Mesenteric fat pad (tissue), 1 donor: ENCODE data around the gene HEXD. TPM values are rescaled to one million over a fixed set of nuclear protein-coding genes. Genes with fewer than 3 reads are reported as not detected.

Experiments
- DNase-seq: peaks from one replicate; pipeline ENCODE4 v3.0.0-alpha.2; 2020; ENCODE audit warnings: low spot score
- total RNA-seq: library from RNA; stranded (reverse); fragmentation: NEBNext Ultra II Directional; extraction: Animal tissue kit (Norgen Biotek cat#: 25700); gene quantifications from one replicate; pipeline ENCODE4 v1.2.1, GENCODE V29; 2021
- donor health status: DM: yes; HTN: yes; CAD: no.

HEXD gene
- total RNA-seq, 1 donor from 2014 or later, result 24.1 TPM

- DNase-seq, result no peak
These were observed 3.4 kb upstream of the HEXD start for GRCh38 chr17:82414548-82415281.

DNA sequence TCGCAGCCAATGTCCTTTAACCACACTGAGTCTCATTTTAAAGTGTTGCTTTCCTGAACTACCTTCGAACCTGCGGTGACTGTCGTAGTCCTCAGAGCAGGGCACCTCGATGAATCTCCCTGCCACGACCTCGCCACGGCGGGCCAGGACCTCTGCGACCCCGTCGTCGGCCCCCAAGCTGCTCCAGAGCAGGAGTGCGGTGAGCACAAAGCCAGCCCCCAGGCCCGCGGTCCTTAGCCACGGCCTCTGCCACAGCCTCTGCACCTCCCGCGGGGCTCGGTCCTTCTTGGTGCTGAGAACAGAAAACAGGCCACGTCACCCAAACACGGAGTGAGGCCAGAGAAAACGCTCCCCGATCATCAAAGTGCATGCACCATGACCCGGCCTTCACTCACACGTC lies 2.8 kb upstream of the HEXD start:
- DNase-seq, result no peak

- no peak for DNase-seq
These were observed 2.4 kb upstream of the HEXD start for GRCh38 chr17:82415786-82416185.

DNA sequence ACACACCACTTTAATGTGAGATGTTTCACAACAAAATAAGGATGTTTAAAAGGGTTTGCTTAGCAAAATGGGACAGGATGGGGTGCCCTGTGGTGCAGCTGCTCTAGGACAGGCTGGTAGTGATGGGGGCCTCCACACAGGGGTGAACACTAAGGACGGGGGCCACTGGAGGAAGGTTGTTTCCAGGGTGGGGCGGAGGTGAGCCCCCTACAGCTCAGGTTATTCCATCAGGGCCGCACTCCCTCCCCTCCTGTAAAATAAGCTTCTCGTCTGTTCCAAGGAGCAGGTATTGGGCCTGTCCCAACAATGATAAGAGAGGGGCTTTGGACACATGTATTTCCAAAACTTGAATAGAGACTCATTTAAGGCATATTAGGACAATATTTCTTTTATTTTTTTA lies 1.9 kb upstream of the HEXD start:
- no peak for DNase-seq

GRCh38 chr17:82416771-82417170 lies 1.4 kb upstream of the HEXD start:
- no peak for DNase-seq

GRCh38 chr17:82419540-82419939 lies 1.4 kb downstream of the HEXD start:
- DNase-seq, result no peak

- DNase-seq, result no peak
These were observed 6.1 kb downstream of the HEXD start for GRCh38 chr17:82424001-82424862.

DNA sequence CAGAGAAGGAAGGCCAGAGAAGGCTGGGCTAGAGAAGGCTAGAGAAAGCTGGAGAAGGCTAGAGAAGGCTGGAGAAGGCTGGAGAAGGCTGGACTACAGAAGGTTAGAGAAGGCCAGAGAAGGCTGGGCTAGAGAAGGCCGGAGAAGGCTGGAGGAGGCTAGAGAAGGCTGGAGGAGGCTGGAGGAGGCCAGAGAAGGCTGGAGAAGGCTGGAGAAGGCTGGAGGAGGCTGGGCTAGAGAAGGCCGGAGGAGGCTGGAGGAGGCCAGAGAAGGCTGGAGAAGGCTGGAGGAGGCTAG lies 6.7 kb downstream of the HEXD start:
- no peak for DNase-seq

GRCh38 chr17:82428546-82428945 lies 10.4 kb downstream of the HEXD start:
- DNase-seq, result no peak

DNA sequence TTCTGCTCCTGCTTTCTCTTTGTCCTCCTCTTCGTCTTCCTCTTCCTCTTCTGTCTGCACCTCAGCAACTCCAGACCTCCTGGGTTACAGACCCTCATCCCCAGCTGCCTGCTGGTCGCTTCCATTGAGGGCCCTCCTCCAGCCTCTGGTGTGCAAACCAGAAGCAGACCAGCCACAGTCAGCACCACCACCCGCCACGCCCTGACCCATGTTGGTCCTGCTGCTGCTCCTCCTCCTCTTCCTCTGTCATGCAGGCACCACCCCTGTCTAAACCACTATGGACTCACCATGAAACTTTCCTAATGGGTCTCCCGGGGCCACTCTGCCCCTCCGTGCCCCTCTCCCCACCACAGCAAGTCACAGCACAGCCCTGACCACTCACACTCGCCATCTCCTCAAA lies 11.7 kb downstream of the HEXD start:
- DNase-seq, result no peak

GRCh38 chr17:82432017-82432416 lies 13.9 kb downstream of the HEXD start:
- no peak for DNase-seq

DNA sequence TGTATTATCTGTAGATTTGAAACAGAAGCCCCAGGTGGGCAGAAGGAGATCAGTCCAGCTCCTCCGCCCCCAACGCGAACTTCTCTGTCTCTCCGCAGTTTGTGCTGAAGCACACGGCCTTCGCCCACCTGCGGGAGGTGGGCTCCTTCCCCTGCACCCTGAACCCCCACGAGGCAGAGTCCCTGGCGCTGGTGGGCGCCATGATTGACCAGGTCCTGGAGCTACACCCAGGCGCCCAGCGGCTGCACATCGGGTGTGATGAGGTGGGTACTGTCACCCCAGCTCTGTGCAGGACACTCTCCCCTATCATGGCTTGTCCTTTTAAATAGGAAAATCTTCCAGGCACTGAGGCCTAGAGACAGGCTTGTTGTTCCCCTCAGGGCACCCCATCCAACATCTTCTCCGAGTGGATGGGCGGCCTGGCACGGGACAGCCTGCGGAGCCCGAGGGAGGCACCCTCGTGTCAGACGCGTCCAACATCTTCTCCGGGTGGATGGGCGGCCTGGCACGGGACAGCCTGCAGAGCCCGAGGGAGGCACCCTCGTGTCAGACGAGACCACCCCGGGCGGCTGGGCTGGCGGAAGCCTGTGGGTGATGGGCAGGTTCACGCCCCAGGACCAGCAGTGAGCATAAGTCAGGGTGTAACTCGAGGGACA lies 15.5 kb downstream of the HEXD start:
- no peak for DNase-seq

GRCh38 chr17:82434216-82434565 lies 16.0 kb downstream of the HEXD start:
- DNase-seq, result no peak

DNA sequence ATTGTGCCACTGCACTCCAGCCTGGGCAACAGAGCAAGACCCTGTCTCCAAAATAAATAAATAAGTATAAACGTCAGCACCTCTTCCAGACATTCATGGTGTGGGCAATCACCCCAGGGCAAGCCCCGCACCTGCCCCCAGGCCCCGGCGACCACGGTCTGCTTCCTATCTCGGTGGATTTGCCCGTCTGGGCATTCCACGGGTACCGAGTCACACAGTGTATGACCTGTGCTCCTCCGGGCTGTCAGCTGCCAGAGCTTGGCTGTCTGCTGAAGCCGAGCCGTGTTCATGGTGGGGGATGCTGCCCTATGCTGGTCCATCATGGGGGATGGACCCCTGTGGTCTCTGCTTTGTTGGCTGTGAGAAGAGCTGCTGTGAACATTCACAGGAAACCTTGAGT lies 17.0 kb downstream of the HEXD start:
- DNase-seq, result no peak

- no peak for DNase-seq
These were observed 17.7 kb downstream of the HEXD start for GRCh38 chr17:82435601-82436583.

DNA sequence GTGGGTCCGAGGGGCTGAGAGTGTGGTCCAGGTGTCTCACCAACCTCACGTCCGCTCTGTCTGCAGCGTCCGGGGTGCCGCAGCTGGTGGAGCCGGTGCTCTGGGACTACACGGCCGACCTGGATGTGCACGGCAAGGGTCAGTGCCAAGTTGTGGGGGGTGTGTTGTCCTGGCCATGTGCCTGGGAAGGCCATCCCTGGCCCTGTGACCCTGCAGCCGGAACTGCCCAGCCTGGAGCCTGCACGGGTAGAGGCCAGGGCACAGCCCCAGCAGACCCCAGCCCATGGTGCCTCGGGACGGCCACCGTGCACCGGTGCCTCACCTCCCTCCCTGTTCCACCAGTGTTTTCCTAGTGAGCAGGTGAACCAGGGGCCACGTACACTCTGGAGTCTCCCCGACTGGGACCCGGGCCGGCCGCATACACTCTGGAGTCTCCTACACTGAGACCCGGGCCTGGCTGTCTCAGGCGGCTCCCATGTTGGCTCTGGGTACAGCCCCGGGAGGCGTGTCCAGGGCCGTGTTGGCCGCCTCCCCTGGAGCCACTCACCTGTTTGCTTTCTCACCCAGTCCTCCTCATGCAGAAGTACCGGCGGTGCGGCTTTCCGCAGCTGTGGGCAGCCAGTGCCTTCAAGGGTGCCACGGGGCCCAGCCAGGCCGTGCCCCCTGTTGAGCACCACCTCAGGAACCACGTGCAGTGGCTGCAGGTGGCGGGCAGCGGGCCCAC lies 18.6 kb downstream of the HEXD start:
- DNase-seq, result no peak

- DNase-seq, result no peak
These were observed 19.1 kb downstream of the HEXD start for GRCh38 chr17:82437325-82437668.

DNA sequence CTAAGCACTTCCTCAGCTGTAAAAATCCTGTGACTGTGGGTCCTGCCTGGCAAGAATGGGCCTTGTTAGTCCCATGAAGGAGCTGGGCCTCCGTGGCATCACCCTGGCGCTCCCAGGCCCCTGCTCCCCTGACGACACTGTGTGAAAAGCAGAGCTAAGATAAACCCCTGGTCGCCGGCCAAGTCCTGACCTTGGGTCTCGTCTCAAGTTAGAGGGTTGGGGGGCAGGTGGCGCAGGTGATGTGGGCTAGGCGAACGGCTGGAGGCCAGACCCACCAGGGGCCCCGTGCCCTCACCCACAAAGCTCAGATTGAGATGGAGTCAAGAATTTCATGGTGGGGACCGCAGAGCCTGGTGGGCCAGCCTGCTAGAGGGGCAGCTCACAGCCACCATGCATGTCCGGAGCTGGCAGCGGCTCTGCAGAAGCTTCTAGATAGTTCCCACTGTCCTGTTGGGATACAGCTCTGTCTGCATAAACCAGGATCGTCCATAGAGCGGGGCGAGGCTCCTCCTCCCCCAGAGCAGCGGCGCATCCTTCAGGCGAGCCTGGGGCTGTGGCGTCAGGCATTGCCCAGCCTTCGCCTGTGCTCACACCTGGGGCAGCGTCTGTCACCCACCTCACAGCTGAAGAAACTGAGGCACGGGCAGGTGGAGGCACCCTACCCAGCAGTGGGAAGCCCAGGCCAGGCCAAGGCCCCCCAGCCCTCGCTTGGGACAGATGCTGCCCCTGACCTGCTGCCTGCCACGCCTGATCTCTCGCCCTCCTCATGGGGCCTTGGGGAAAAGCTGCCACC lies 20.4 kb downstream of the HEXD start:
- DNase-seq, result no peak

DNA sequence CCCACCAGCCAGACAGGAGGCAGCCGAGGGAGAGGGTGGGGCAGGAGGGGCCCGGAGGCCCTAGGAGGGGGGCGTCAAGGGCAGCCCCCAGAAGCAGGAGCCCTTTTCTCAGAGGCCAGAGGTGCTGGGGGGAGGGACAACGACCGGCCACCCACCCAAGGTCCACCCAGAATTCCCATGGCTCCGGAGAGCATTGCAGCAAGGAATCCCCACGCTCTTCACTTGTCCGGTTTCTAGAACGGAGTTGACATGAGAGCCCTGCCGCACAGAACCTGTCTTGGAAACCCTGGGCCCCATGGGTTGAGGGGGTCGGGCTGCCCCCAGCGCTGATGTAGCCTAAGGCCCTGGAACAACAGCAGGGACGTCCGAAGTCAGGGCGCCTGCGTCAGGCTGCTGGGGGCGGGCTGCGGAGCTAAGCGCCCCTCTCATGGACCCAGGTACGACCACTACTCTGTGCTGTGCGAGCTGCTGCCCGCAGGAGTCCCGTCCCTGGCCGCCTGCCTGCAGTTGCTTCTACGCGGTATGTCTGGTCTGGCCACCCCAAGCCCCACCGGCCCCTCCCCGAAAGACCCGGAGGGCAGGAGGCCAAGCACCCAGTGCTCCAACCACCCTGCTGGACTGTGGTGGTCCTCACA lies 21.2 kb downstream of the HEXD start:
- DNase-seq, result no peak
